SU-DHL-6 (cell line): Measurements from ENCODE around the gene ETV6.

Source experiments
- CTCF ChIP-seq: fragments of 200-600 bp; sonication (generic); IDR thresholded peaks from one replicate; pipeline ENCODE4 v1.5.1; 2017; ENCODE audit warnings: antibody characterized with exemption, mild to moderate bottlenecking, low read length, moderate library complexity; ENCODE audit not compliant: insufficient read depth, poor library complexity, severe bottlenecking
- EZH2phosphoT487 ChIP-seq: fragments of 200-600 bp; sonication (generic), shearing (Covaris generic); conservative IDR thresholded peaks from 2 replicates; pipeline ENCODE4 v1.6.1; 2018; ENCODE audit warnings: mild to moderate bottlenecking, antibody characterized with exemption, low read length, moderate library complexity, mixed read lengths

GRCh38 chr12:11685316-11685715, 35.8 kb downstream of the ETV6 start:
- TF ChIP-seq CTCF (no peak), EZH2phosphoT487 (no peak)
